NOMO-1 treated with DMSO at 0.1 percent for 48 hours (cell line): ENCODE results near the gene FAM89B.

Experiments
- DNase-seq: peaks from one replicate; lab custom pipeline; 2025; ENCODE audit not compliant: unreplicated experiment; lab: John Stamatoyannopoulos, UW

FAM89B gene

DNA sequence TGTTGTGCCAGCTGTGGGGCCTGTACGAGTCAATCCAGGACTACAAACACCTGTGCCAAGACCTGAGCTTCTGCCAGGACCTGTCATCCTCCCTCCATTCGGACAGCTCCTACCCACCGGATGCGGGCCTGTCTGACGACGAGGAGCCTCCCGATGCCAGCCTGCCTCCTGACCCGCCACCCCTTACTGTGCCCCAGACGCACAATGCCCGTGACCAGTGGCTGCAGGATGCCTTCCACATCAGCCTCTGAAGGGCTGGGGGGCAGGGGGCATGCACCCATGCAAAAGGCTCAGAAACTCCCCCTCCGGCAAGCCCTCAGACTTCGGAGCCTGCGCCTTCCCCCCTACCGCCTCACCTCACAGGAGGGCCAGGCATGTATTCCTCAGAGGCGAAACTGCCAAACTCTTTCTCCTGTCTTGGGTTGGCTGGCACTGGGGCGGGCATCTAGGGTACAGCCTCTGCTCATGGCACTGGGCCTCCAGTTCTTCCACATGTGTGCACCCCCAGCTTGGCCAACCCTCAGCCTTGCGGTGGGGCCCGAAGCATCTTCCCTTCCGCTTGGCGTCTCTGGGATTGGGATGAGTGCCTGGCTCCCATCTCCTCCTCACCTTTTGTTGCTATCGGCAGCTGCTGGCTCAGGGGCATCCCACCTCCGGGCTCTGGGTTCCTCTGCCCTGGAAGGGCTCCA is 1.2 kb downstream of the FAM89B start:
- no peak for DNase-seq

DNA sequence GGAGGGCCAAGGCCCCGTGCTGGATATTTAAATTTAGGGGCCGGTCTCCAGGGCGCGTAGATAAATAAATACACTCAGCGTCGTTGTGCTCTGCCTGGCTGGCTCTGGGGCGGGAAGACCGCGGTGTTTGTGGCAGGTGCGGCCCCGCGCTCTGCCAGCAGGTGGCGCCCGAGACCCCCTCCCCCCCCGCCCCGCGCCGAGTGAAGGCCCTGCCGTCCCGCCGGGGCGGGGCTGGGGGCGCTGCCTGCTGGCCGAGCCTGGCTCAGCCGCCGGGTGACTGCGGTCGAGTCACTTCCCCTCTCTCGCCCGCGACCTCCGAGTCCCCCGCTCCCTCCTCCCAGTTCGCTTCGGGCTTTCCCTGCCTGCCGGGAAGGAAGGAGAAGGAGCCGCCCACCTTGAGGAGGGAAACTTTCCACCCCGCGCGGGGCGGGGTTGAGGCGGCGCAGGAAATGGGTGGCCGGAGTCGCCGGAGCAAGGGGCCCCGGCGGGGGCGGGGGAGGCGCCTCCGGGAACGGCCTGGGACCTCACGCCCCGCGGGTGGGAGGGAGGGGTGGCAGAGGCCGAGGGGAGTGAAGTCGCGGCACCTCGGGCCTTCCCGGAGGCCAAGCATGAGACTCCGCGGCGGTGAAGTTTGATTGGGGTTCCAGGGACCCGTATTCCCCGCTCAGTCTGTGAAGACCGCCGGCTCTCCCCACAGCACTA is 1.9 kb downstream of the FAM89B start:
- peak; percentile 96 for DNase-seq

DNA sequence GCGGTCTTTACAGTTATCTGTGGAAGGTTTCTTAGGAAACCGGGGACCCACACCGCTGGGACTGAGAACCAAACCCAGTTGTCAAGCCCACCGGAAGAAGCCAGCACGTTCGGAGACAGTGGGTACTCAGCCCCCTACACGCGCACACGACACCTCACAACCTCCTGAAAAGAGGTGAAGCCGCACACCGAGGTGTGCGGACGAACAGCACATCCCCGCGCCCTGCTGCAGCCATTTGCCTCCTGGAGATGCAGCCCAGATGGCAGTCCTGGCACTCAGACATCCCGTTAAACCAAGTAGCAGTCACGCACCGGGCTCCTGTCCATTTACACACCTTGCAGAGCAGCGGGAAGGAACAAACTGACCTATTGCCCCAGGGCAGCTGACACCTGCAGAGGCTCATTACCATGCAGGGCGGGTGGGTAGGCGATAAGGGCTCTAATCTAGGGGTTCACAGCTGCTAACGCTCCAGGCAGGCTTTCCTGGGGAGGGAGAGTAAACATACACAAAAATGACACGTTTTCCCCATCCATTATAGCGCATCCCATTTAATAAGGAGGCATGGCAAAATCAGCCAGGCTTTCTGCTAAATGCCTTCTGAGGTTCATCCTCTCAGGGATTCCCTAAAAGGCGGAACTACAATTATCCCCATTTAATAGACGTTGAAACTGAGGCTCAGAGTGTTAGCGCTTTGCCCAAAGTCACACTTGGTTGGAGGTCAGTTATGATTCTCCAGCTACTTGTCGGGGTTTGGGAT is 2.7 kb downstream of the FAM89B start:
- DNase-seq, result no peak

DNA sequence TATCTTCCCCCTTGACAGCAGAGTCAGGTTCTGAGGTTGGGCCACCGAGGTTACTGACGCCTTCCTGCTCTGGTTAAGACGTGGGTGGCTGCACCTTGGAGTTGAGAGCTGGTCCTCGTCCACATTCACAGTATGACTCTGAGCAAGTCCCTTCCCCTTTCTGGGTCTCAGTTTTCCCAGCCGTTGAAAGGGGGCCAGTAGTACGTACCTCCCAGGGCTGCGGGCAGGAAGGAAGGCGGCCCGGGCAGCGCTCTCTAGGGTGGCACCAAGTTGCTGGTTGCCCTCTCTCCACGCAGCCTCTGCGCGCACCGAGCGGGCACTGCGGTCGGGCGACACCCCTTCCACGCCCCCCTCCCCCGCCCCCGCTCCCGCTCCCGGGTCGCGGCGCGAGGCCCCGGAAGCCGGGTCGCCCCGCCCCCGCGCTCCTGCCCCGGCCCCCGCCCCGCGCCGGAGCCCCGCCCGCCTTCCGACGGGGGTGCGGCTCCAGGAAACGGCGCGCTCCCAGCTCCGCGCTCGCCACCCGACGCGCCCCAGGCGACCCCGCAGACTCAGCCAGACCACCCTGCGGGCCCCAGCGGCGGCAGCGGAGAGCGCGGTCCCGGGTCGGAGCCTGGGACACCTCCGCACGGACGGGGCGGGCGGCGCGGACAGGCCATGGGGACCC is 3.4 kb downstream of the FAM89B start, which contains the start of gene EHBP1L1:
TSS of gene EHBP1L1 (plus strand) at position 486 of the 664 bp plus-strand sequence. CDS start 250 bp downstream, outside the sequence.
- DNase-seq, result peak; percentile 48

DNA sequence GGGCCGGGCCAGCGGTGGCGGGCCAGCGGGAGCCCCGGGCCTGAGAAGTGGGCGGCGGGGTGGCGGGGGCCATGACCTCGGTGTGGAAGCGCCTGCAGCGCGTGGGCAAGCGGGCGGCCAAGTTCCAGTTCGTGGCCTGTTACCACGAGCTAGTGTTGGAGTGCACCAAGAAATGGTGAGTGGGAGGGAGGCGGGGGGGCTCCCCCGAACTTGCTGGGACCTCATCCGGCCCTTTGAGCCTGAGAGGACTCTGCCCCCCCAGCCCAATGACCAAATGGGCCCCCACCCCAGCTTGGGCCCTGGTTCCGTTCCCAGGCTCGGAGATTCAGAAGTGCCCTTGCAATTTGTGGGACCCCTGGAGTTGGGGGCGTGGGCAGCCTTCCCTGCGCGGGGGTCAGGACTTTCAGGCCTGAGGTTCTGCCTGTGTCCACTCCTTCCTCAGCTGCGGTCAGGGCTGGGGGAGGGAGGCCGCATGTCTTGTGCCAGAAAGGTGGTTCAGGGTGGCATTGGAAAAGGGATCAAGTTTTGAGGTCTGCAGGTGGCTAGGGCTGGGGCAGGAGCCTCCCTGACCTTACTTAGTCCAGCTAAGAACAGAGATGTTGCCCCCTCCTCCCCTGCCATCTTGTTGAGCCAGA is 4.0 kb downstream of the FAM89B start:
- DNase-seq, result no peak

DNA sequence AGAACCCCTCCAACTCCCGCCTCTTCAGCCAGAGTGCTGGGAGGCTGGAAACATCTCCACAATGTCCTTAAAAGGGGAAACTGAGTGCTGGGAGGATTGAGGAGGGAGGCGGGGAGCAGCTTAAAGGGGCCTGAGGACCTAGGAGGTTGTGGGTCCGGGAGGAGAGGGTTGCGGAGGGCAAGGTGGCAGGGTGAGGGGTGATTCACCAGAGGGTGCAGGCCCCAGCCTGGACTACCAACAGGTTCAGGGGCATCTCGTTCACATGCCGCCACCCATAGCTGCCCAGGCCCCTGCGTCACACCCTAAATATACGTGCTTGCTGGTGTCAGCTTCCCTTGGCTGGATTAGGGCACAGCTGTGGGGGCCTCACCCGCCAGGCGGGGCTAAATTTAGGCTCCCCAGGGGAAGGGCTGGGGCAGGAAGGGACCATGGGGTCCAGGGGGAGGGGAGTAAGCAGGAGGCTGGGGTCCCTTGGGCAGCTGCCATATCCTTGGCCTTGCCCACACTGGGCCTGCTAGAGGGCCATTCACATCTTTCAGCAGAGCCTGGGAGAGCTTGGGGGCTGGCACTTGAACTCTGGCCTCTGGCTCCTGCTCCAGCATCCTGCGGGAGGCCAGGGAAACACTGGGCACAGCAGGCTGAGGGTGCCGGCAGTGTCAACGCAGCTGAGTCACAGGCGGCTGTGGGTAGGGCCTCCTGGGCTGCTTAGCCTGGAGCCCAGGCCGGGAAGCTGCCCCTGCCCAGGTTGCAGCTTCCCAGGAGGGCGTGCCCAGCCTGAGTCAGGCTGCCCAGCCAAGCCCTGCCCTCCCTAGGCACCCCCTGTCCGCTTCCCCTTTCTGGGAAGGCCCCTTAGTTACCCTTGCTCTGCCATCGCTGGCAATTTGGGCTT is 4.8 kb downstream of the FAM89B start:
- peak; percentile 61 for DNase-seq

DNA sequence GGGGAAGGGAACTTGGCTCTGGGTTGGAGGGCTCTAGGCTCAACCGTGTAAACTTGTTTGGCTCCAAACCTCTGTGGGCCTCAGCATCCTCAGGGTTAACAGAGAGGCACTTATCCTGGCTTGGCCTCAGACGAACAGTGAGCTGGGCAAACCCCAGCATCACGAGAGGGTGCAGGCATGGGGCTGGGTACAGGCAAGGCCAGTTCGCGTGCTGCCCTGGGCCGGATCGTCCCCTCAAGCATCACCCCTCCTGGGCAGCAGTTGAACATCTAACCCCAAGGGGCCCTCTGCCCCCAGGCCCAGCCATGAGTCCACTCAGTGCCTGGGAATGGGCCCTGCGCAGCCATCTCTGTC is 5.4 kb downstream of the FAM89B start:
- DNase-seq, result no peak

DNA sequence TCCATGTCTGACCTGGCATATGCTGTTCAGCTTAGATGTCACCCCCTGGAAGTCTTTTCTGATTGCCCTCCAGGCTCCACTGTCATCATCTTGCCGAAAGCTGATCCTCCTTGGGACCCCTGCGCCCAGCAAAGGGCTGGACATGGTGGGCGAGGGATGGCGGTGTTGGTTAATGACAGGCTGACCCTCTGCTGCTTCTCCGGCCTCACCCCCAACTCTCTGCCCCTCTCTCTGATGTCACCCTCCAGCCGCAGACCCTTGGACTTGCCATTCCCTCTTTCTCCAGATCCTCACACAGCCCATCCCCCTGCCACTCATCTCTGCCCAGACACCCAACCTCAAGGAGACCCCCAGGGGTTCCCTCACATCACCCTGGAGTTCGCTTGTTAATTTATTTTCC is 5.8 kb downstream of the FAM89B start:
- DNase-seq, result no peak

DNA sequence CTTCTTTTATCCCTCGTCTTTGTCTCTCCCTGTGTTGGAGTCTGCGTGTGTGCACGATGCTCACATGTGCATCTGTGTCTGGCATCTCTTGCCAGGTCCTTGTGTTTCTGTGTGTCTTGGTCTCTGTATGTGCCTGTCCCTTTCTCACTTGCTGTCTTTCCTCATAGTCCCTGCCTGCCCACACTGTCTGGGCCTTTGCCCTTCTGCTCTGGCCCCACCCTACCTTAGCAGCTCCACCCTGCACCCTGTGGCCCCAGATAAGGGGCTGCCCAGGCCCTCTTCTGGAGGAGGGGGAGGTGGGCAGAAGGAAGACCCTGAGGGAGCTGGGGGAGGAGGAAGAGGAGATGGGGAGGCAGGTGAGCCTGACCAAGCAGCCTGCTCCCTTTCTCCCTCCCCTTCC is 6.3 kb downstream of the FAM89B start:
- no peak for DNase-seq

DNA sequence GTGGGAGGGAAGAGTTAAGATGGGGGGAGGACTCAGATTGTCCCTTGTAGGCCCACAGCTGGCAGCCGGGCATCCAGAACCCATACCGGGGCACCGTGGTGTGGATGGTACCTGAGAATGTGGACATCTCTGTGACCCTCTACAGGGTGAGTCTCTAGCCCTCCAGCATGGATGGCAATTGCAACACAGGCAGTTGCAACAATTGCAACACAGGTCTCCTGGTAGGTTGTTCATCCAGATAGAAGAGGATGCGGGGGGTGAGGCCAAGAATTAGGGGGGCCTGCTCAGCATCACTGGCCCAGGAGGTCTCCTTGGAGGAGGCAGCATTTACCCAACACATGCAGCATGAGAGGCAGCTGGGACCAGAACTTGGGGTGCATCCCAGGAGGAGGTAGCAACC is 7.0 kb downstream of the FAM89B start:
- peak; percentile 12 for DNase-seq

DNA sequence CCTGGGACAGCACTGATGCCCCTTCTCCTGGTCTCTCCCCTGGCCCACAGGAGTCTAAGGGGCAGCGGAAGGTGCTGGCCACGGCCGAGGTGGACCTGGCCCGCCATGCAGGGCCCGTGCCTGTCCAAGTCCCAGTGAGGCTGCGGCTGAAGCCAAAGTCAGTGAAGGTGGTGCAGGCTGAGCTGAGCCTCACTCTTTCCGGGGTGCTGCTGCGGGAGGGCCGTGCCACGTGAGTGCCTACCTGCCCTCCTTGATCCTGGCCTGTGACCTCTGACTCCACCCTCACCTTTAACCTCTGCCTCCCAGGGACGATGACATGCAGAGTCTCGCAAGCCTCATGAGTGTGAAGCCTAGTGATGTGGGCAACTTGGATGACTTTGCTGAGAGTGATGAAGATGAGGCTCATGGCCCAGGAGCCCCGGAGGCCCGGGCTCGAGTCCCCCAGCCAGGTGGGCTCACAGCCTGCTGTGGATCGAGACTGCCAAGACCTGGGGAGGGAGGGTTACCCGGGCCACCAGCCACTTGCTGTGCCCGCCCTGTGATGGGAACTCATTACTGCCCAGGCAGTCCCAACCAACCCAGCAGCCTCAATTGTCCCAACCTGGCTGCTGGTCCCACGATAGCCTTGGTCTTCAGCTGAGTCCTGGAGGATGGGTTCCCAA is 7.8 kb downstream of the FAM89B start:
- DNase-seq, result no peak

DNA sequence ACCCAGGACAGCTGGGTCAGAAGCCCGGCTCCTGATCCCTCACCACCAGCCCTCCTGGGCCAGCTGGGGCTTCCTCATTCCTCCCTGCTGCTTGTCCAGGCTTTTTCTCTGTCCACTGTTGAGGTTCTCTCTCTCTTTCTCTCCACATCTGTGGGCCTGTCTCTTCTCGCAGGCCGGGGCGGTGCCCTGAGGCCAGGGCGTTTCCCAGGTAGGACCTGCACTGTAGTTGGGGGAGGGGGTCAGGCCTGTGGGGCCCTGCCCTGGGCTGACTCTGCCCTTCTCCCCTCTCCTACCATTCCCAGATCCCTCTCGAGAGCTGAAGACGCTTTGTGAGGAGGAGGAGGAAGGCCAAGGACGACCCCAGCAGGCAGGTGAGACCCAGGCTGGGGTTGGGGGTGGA is 8.4 kb downstream of the FAM89B start:
- DNase-seq, result no peak

DNA sequence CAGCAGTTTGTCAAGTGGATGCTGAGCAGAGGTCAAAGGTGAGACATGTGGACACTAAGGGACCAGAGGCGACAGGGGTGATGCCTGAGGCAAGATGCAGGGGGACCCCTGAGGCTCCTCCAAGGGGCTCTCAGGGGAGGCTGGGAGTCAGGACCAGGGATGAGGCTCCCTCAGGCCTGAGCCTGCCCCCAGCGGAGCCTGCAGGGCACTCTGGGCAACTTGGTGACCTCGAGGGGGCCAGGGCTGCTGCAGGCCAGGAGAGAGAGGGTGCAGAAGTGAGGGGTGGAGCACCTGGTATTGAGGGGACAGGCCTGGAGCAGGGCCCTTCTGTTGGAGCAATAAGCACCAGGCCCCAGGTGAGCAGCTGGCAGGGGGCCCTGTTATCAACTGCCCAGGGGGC is 9.6 kb downstream of the FAM89B start:
- DNase-seq, result no peak

DNA sequence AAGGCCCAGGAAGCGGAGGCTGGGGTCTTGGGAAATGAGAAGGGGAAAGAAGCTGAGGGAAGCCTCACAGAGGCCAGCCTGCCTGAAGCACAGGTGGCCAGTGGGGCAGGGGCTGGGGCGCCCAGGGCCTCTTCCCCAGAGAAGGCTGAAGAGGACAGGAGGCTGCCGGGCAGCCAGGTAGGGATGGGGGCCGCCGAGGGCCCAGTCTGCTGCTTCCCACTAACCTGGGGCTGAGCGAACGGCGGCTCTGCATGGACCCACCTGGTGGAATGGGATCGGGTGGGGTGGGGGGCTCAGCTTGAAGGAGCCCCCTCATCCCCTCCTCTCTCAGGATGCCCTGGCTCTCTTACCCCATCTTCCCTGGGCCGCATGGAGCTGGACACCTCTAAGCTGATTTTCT is 11.3 kb downstream of the FAM89B start:
- DNase-seq, result no peak

DNA sequence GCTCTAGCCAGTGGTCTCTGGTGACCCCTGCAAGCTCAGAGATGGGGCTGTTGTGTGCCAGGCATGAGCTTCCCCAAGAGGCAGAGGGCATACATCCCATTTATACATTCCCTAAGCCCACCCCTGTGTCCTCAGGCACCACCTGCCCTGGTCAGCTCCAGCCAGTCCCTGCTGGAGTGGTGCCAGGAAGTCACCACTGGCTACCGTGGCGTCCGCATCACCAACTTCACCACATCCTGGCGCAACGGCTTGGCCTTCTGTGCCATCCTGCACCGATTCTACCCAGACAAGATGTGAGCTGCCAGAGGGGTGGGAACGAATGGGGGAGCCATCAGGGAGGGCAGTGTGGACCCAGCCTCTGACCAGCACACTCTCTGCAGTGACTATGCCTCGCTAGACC is 11.8 kb downstream of the FAM89B start:
- DNase-seq, result no peak

DNA sequence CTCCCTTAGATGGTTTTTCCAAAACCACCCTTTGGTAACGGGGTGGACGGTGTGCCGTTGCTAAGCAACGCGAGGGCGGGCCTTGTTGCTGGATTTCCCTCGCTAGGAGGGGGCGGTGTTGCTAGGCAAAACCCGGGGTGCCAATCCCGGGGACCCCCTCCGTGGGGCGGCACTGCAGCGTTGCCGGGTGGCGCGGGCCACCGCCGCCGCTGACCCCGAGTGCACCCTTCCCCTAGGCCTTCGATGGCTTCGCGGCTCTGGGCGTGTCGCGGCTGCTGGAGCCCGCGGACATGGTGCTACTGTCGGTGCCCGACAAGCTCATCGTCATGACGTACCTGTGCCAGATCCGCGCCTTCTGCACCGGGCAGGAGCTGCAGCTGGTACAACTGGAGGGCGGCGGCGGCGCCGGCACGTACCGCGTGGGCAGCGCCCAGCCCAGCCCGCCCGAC is 12.4 kb downstream of the FAM89B start:
- no peak for DNase-seq

DNA sequence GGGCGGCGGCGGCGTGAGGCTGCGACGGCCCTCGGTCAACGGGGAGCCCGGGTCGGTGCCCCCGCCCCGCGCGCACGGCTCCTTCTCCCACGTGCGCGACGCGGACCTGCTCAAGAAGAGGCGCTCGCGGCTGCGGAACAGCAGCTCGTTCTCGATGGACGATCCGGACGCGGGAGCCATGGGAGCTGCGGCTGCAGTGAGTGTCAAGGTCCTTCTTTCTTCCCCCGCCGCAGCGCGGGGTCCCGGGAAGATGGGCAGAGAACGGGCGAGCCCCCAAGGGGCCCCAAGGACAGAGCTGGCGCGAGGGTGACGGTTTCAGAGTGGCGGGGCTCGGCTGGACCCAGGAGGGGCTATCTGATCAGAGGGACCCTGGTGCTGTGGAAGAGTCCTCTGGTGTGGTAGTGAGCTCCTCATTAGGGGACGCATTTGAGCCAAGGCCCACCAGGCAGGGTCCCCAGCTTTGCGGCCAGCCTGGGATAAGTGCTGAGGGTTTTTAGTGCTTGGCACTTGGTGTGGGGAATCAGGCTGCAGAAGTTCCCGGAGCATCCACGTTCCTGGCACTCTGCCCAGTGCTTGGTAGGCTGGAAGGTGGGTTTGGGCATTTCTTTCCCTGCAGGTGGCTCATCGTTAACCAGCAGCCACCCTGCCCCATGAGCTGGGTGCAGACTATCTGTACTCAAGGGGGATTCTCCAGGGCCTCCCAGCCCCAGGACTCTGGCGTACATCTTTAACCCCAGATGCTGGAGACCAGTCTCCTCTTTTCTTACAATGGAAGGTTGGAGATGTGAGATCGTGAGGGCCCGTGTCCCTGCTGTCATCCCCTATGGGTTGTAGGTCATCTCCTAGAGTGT is 13.3 kb downstream of the FAM89B start:
- no peak for DNase-seq

DNA sequence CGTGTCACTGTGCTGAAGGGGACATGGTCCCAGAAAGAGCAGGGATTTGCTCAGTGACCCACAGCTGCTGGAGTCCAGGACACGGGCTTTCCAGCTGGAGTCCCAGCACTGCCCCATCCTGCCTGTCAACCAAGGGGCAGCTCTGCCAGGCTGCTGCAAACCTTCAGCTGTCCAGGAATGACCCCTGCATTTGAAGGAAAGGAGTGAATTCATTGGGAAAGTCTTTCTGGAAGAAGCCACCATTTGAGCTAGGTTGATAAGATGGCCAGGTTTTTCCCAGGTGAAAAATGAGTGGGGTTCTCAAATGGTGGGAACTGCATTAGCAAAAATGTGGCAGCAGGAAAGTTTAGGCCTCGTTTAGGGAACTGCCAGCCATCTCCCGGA is 13.9 kb downstream of the FAM89B start:
- no peak for DNase-seq

DNA sequence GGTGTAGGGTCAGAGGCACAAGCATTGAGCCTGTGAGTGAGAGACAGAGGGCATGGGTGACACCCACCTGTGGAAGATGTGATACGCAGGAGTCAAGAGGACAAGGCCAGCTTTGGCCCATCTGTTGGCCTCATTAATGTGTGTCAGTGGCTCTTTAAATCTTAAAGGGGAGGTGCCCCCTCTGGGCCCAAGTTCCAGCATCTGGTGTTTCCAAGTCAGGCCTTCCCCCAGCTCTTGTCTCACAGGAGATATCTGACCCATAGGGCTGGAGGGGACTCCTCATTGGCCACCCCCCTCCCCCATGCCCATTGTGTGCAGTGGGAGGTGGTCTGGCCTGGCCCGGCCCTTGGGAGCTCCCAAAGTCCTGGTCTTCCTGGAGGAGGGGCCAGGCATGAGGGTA is 14.3 kb downstream of the FAM89B start:
- no peak for DNase-seq
